Stimulated activated naive CD8-positive, alpha-beta T cell treated with anti-CD3 and anti-CD28 coated beads, Interleukin-15, Interleukin-2, amounts not matched to agents 100 ng/mL and 50 ng/mL, for 24 hours (primary cell): ENCODE results near the gene MST1.

Source experiments
- H3K27ac Mint-ChIP-seq: one replicate; pipeline ENCODE4 v1.8.0; 2021; ENCODE audit warnings: mild to moderate bottlenecking, mixed read lengths
- H3K27me3 Mint-ChIP-seq: one replicate; pipeline ENCODE4 v1.8.0; 2021; ENCODE audit warnings: mixed read lengths
- H3K36me3 Mint-ChIP-seq: one replicate; pipeline ENCODE4 v1.8.0; 2021; ENCODE audit warnings: low read depth, mixed read lengths
- H3K4me1 Mint-ChIP-seq: one replicate; pipeline ENCODE4 v1.8.0; 2021; ENCODE audit warnings: low read depth, mixed read lengths
- H3K4me3 Mint-ChIP-seq: one replicate; pipeline ENCODE4 v1.8.0; 2021; ENCODE audit warnings: mild to moderate bottlenecking, mixed read lengths
- H3K9me3 Mint-ChIP-seq: one replicate; pipeline ENCODE4 v1.8.0; 2021; ENCODE audit warnings: mixed read lengths

Gene MST1

GRCh38 chr3:49681543-49681942 lies 7.7 kb downstream of the MST1 start:
- peaks cover 33% of the 10 kb centered on the region for H3K36me3 Mint-ChIP-seq
- peaks cover 4% of the 10 kb centered on the region for H3K4me1 Mint-ChIP-seq
- no peaks in the 10 kb centered on the region for H3K9me3 Mint-ChIP-seq
- H3K27ac Mint-ChIP-seq, result no peak overlapping the region
- H3K4me3 Mint-ChIP-seq, result no peak overlapping the region
- H3K27me3 Mint-ChIP-seq, result no peaks in the 10 kb centered on the region

GRCh38 chr3:49681232-49681522 lies 8.1 kb downstream of the MST1 start:
- Mint-ChIP-seq H3K36me3 (peaks cover 36% of the 10 kb centered on the region), H3K4me3 (no peak overlapping the region), H3K27ac (no peak overlapping the region), H3K9me3 (no peaks in the 10 kb centered on the region), H3K27me3 (no peaks in the 10 kb centered on the region), H3K4me1 (peaks cover 6% of the 10 kb centered on the region)

DNA sequence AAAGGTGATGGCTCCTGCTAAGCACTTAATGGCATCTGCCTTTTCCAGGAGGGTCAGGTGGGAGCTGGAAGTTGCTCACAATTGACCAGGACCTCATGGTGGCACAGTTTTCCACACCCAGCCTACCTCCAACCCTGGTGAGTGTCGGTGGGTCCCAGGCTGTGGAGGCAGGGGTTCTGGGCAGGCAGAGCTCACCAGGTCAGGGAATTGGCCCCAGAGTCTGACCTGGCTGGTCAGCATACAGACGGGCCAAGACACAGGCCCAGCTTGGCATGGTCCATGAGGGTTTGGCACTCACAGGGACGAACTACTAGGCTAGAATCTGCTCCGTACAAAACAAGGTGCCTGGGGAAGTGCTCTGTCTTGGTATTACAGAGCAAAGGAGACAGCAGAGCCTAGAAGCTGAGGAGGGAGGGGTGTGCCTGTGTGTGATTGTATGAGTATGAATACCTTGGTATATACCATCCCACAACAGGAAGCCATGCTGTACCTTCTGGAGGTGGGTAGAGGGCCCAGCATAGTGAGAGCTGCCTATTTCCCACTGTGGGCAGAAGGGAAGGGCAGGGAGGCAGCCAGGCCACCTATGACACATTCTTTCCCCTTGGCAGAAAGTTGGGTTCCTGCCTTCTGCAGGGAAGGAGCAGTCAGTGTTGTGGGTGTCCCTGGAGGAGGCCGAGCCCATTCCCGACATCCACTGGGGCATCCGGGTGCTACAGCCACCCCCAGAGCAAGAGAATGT lies 8.6 kb downstream of the MST1 start:
- Mint-ChIP-seq H3K4me3 (no peak overlapping the region), H3K36me3 (peaks cover 41% of the 10 kb centered on the region), H3K9me3 (no peaks in the 10 kb centered on the region), H3K27ac (no peak overlapping the region), H3K4me1 (peaks cover 11% of the 10 kb centered on the region), H3K27me3 (no peaks in the 10 kb centered on the region)

DNA sequence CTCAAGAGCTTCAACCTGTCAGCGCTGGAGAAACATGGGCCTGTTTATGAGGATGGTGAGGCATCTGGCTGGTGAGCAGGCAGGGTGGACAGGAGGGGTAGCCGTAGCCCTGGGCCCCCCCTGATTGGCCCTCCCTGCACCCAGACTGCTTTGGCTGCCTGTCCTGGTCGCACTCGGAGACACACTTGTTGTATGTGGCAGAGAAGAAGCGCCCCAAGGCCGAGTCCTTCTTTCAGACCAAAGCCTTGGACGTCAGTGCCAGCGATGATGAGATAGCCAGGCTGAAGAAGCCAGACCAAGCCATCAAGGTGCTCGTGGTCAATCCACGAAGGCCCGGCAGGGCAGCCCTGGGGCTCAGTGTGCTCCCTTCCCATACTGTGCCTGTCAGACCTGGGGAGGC lies 13.4 kb downstream of the MST1 start:
- Mint-ChIP-seq H3K27me3 (no peaks in the 10 kb centered on the region), H3K36me3 (peaks cover 34% of the 10 kb centered on the region), H3K4me1 (peaks cover 33% of the 10 kb centered on the region), H3K4me3 (no peak overlapping the region), H3K9me3 (no peaks in the 10 kb centered on the region), H3K27ac (no peak overlapping the region)

- H3K27me3 Mint-ChIP-seq, result no peaks in the 10 kb centered on the region
- H3K4me1 Mint-ChIP-seq, result peaks cover 33% of the 10 kb centered on the region
- H3K36me3 Mint-ChIP-seq, result peaks cover 27% of the 10 kb centered on the region
Observed at GRCh38 chr3:49674497-49674983, 14.7 kb downstream of the MST1 start.

DNA sequence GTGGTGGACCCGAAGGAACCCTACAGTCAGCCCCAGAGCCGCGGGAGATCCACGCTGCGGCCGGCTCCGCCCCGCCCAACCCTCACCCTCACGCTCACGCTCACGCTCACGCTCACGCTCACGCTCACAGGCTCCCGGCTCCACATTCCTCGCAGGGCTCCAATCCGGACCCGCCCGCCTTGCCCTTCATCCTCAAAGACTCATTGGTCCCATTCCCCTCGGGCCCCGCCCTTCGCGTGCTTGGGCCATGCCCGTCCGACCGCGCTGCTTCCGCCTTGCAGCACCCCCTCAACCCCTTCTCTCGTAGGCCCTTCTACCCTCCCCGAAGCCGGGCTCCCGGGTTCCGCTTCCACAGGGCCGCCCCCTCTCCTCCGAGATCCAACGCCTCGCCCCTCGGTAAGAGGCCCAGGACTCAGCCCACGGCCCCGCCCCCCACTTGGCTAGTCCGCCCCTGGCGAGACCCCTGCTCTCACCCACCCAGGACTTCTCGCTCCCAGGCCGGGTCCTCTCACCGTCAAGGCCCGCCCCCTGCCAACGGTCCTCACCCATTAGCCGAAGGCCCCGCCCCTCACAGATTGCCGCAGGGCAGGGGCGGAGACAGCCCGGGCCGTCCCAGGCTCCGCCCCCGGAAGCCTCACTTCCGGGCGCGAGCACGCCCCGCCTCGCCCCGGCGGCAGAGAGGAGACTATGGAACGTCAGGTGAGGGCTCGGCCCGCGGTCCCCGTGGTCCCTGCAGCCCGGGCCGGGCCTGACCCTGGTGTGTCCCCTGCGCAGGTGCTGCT lies 15.4 kb downstream of the MST1 start, which contains the start of gene APEH:
TSS of gene APEH (plus strand) at position 637 of the 782 bp plus-strand sequence. CDS start at position 688, 51 bp downstream.
- no peaks in the 10 kb centered on the region for H3K27me3 Mint-ChIP-seq
- H3K4me1 Mint-ChIP-seq, result peaks cover 33% of the 10 kb centered on the region
- peaks cover 26% of the 10 kb centered on the region for H3K36me3 Mint-ChIP-seq
- peak within 1 kb of the TSS; percentile 93 for H3K4me3 Mint-ChIP-seq
- H3K27ac Mint-ChIP-seq, result peak within 1 kb of the TSS; percentile 98
- H3K9me3 Mint-ChIP-seq, result no peaks in the 10 kb centered on the region

More at GRCh38 chr3:49674497-49674983, 14.7 kb downstream of the MST1 start:
- H3K27ac Mint-ChIP-seq, result peak overlapping the region; percentile 63
- peak overlapping the region; percentile 93 for H3K4me3 Mint-ChIP-seq
- H3K9me3 Mint-ChIP-seq, result no peaks in the 10 kb centered on the region

DNA sequence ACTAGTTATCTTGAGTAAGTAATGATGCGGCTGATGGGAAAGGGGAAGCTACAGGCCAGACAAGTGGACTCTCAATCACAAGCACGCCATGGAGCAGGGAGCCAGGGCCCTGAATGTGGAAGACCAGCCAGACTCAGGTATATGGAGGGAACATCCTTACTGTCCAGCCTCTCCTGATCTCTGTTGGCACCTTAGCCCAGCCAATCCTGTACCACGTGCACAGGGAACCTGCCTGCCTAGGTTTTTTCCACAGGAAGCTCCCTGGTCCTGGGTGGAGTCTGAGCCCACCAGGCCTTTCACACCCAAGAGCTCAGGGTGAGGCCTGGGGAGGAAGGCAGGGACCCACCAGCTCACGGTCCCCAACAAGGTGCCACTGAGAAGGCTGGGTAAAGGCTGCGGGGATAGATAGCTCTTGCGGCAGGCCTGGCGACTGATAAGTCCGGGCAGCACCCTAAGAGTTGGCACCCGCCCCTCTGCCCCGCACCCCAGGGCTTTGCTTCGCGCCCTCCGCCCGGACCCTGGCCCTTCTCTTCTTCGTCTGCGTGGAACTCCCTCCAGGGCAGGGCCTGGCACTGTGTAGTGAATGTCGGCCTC lies 16.1 kb downstream of the MST1 start:
- no peaks in the 10 kb centered on the region for H3K9me3 Mint-ChIP-seq
- peaks cover 33% of the 10 kb centered on the region for H3K4me1 Mint-ChIP-seq
- no peaks in the 10 kb centered on the region for H3K27me3 Mint-ChIP-seq
- peaks cover 24% of the 10 kb centered on the region for H3K36me3 Mint-ChIP-seq
- H3K4me3 Mint-ChIP-seq, result peak overlapping the region; percentile 93
- peak overlapping the region; percentile 98 for H3K27ac Mint-ChIP-seq

DNA sequence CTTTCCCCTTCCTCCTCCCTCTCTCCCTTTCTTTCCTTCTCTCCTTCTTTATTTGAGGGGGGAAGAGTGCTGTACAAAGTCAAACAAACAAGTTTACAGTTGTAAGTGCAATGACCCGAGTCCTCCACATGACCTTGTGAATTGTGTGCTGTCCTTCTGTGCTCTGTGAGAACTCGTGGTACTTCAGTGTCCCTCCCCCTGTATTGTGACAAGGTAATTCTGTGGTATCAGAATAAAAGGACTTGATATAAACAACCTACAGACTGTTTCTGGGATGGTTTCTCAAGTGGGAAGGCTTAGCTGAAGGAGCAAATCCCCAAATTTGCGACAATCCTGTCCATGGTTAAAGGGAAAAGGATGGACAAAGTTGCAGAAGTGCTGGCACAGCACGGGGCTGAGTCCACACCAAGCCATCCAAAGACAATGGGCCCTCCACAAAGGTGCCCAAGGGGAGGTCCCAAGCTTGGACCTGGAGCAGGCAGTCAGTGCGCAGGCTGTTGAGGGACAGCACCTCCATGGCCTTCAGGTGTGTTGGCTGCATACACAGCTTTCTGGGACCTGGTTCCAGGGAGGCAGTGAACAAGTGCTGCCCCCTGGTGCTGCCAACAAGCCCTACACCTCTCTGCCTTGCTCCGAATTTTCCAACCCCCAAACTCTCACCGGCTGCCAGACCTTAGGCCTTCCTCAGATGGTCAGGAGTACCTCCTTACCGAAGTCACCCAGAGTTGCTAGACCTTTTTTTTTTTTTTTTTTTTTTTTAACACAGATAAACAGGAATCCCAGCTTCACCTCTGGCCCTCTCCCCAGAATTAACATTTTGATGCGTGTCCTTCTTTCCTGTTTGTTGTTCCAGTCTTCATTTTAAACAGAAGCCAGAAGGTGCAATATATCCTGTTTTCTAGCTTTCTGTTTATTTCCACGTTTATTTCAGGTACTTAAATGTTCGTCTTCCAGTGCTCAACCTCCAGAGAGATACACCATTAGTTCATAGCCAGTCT lies 17.7 kb downstream of the MST1 start:
- H3K4me3 Mint-ChIP-seq, result peak overlapping the region; percentile 60
- no peaks in the 10 kb centered on the region for H3K27me3 Mint-ChIP-seq
- peaks cover 33% of the 10 kb centered on the region for H3K4me1 Mint-ChIP-seq
- H3K27ac Mint-ChIP-seq, result peak overlapping the region; percentile 1
- peaks cover 11% of the 10 kb centered on the region for H3K36me3 Mint-ChIP-seq
- H3K9me3 Mint-ChIP-seq, result no peaks in the 10 kb centered on the region

GRCh38 chr3:49670940-49671290 lies 18.4 kb downstream of the MST1 start:
- H3K9me3 Mint-ChIP-seq, result no peaks in the 10 kb centered on the region
- peaks cover 6% of the 10 kb centered on the region for H3K36me3 Mint-ChIP-seq
- no peaks in the 10 kb centered on the region for H3K27me3 Mint-ChIP-seq
- peaks cover 28% of the 10 kb centered on the region for H3K4me1 Mint-ChIP-seq
- H3K27ac Mint-ChIP-seq, result no peak overlapping the region
- no peak overlapping the region for H3K4me3 Mint-ChIP-seq

DNA sequence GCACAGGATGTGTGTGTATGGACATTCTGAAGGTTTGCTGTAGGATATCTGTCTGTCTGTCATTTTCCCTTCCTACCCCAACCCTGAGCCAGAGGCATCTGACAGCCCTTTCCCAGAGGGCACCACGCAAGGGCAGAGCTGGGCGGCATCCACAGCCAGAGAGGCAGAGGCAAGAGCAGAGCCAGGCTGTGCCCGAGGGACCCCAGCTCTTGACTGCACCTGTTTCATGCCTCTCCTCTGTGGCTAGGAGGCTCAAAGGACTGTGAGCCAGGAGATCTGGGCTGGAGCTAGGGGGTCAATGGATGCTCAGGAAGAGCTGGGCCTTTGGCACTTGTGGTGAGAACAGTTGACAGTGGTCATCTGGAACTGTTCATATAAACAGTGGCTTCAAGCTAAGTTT lies 19.9 kb downstream of the MST1 start:
- Mint-ChIP-seq H3K4me1 (peaks cover 16% of the 10 kb centered on the region), H3K27ac (no peak overlapping the region), H3K27me3 (no peaks in the 10 kb centered on the region), H3K9me3 (no peaks in the 10 kb centered on the region), H3K4me3 (no peak overlapping the region), H3K36me3 (no peaks in the 10 kb centered on the region)

DNA sequence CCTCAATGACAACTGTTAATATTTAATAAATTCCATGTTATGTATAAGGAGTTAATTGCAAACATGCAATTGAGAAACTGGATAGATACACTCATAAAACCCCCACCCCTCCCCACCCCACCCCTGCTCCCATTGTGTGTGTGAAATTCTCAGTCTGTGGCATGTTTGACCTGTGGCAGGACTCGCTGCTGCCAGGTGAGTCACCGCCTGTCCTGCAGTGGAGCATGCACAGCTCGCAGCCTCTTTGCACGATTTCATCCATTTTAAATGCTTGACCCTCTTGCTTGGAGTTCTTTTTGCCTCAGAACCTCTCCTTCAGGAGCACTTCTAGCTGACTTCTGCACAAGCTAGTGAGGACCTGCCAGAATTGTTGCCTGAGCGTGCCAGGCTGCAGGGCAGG lies 20.4 kb downstream of the MST1 start:
- no peak overlapping the region for H3K4me3 Mint-ChIP-seq
- H3K9me3 Mint-ChIP-seq, result no peaks in the 10 kb centered on the region
- H3K27me3 Mint-ChIP-seq, result no peaks in the 10 kb centered on the region
- H3K4me1 Mint-ChIP-seq, result peaks cover 16% of the 10 kb centered on the region
- H3K36me3 Mint-ChIP-seq, result no peaks in the 10 kb centered on the region
- no peak overlapping the region for H3K27ac Mint-ChIP-seq

GRCh38 chr3:49668414-49668797 lies 20.9 kb downstream of the MST1 start:
- no peaks in the 10 kb centered on the region for H3K36me3 Mint-ChIP-seq
- peaks cover 12% of the 10 kb centered on the region for H3K4me1 Mint-ChIP-seq
- H3K9me3 Mint-ChIP-seq, result no peaks in the 10 kb centered on the region
- no peak overlapping the region for H3K4me3 Mint-ChIP-seq
- no peak overlapping the region for H3K27ac Mint-ChIP-seq
- no peaks in the 10 kb centered on the region for H3K27me3 Mint-ChIP-seq

- Mint-ChIP-seq H3K27me3 (no peaks in the 10 kb centered on the region), H3K4me1 (peaks cover 7% of the 10 kb centered on the region), H3K27ac (no peak overlapping the region), H3K36me3 (no peaks in the 10 kb centered on the region), H3K4me3 (no peak overlapping the region), H3K9me3 (no peaks in the 10 kb centered on the region)
Observed at GRCh38 chr3:49667701-49668413, 21.4 kb downstream of the MST1 start.

DNA sequence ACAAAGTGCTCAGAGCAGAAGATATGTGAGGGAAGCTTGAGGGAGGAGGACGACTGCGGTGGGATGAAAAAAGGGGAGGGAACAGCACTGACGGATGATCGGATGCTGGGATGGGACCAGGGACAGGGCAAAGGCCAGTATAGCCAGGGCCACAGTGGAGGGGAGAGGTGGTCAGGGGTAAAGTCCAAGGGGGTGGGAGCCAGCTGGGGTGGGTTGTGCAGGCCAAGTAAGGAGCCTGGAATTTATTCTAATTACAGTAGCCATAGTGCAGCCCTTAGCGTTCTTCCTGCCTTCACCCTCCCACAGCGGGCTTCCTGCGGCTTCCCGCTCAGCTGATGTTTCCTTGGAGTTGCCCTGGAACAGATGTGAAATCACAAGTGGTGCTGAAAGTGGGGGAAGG lies 22.7 kb downstream of the MST1 start:
- no peaks in the 10 kb centered on the region for H3K36me3 Mint-ChIP-seq
- H3K27me3 Mint-ChIP-seq, result no peaks in the 10 kb centered on the region
- peaks cover under 1% of the 10 kb centered on the region for H3K4me1 Mint-ChIP-seq
- H3K4me3 Mint-ChIP-seq, result no peak overlapping the region
- no peak overlapping the region for H3K27ac Mint-ChIP-seq
- H3K9me3 Mint-ChIP-seq, result no peaks in the 10 kb centered on the region
